Upper lobe of left lung (tissue), 6 donors: ENCODE data around the gene TMC3. TPM values are rescaled to one million over a fixed set of nuclear protein-coding genes. Genes with fewer than 3 reads are reported as not detected.
A peak's percentile ranks its signal among the peaks of the same experiment; 100 is the strongest.

ENCODE experiments used
- ATAC-seq, 2 donors: fragments of 200-7000 bp; cut with Tn5 transposase; one replicate each; pipeline ENCODE4 v1.9.1; 2022; ENCODE audit warnings: mild to moderate bottlenecking in 2 of 2, moderate library complexity in 2 of 2; ENCODE audit not compliant: low FRiP score in 2 of 2
- DNase-seq, 2 donors: peaks; one replicate each; pipeline ENCODE4 v3.0.0-alpha.2; 2019 to 2020
- H3K27ac ChIP-seq, 4 donors: fragments of 200-600 bp; sonication (generic); one replicate each; pipeline ENCODE4 v1.5.1; 2016 to 2019
- H3K27me3 ChIP-seq, 4 donors: fragments of 200-600 bp; sonication (generic); one replicate each; pipeline ENCODE4 v1.5.1; 2017 to 2019
- H3K36me3 ChIP-seq, 4 donors: fragments of 200-600 bp; sonication (generic); one replicate each; pipeline ENCODE4 v1.5.1; 2016 to 2019
- H3K4me1 ChIP-seq, 4 donors: fragments of 200-600 bp; sonication (generic); one replicate each; pipeline ENCODE4 v1.5.1; 2018 to 2019
- H3K4me3 ChIP-seq, 4 donors: fragments of 200-600 bp; sonication (generic); one replicate each; pipeline ENCODE4 v1.5.1; 2017 to 2019; ENCODE audit warnings: mild to moderate bottlenecking in 2 of 4, moderate library complexity in 1 of 4
- H3K9me3 ChIP-seq, 4 donors: fragments of 200-600 bp; sonication (generic); one replicate each; pipeline ENCODE4 v1.5.1; 2018 to 2019
- CTCF ChIP-seq, 6 experiments: fragments of 450-650 bp in 4 of 6; fragments of 200-600 bp in 2 of 6; sonication (generic) in 2 of 6; IDR thresholded peaks; one replicate each; pipeline ENCODE4 v1.5.1; 2016 to 2019; ENCODE audit warnings: antibody characterized with exemption in 6 of 6
- EP300 ChIP-seq, 4 donors: sonication (generic); formaldehyde crosslinking; IDR thresholded peaks; one replicate each; pipeline ENCODE4 v1.5.1; 2017; ENCODE audit warnings: antibody characterized with exemption in 4 of 4, control low read depth in 2 of 4
- POLR2A ChIP-seq, 4 donors: fragments of 450-650 bp; IDR thresholded peaks; one replicate each; pipeline ENCODE4 v1.5.1; 2016 to 2017; ENCODE audit warnings: antibody characterized with exemption in 4 of 4, mild to moderate bottlenecking in 2 of 4
- POLR2AphosphoS5 ChIP-seq, 2 donors: sonication (generic); formaldehyde crosslinking; IDR thresholded peaks; one replicate each; pipeline ENCODE4 v1.5.1; 2017; ENCODE audit warnings: antibody characterized with exemption in 2 of 2
- WGBS, 2 donors: methylation state at CpG; one replicate each; pipeline ENCODE4 v1.1.5; 2017 to 2018; 5-methylcytosine and 5-hydroxymethylcytosine counted together
- total RNA-seq, 6 donors: library from RNA; depleted of rRNA in 4 of 6; stranded (reverse); fragments of >200 nt in 4 of 6; gene quantifications; one replicate each; pipeline versions ENCODE4 v1.1.0 to v1.2.1, GENCODE V29; 2016 to 2021
- donor health status: DM: no; HTN: no; CAD: no; lungs with moderate emphysema.
- donor health status: DM: no; HTN: yes; CAD: no; lungs with severe emphysema.

Gene TMC3
- total RNA-seq, 6 donors from 2014 or later: not detected

- no peaks in the 10 kb centered on the region for H3K9me3 ChIP-seq
- H3K4me1 ChIP-seq: no peaks in the 10 kb centered on the region
- peak; percentile 38 to 44 for ATAC-seq
- 64 to 70% methylated on average over 2 of the region's 2 CpGs for WGBS, 2 donors
- H3K27me3 ChIP-seq: no peaks in the 10 kb centered on the region
- H3K4me3 ChIP-seq: no peak overlapping the region
- H3K36me3 ChIP-seq: peaks cover 0 to 53% (median 6%) of the 10 kb centered on the region in 4 donors
- H3K27ac ChIP-seq: peak overlapping the region in 1 of 4 donors; percentile 3
- no peak for TF ChIP-seq EP300 (IDR thresholded peaks at IDR 0.05)
- no peak for DNase-seq
Measured at GRCh38 chr15:81286621-81287121, 87.3 kb downstream of the TMC3 start.

GRCh38 chr15:81285461-81285860, 88.6 kb downstream of the TMC3 start:
- Histone ChIP-seq H3K36me3 (peaks cover 0 to 53% (median 6%) of the 10 kb centered on the region in 4 donors), H3K27ac (no peak overlapping the region), H3K9me3 (no peaks in the 10 kb centered on the region), H3K27me3 (no peaks in the 10 kb centered on the region), H3K4me3 (no peak overlapping the region), H3K4me1 (no peaks in the 10 kb centered on the region)
- DNase-seq: no peak
- no peak for TF ChIP-seq POLR2AphosphoS5 (IDR thresholded peaks at IDR 0.05)
- TF ChIP-seq CTCF (IDR thresholded peaks at IDR 0.05): no peak
- TF ChIP-seq EP300 (IDR thresholded peaks at IDR 0.05): no peak
- ATAC-seq: no peak
- 91 to 97% methylated on average over 6 of the region's 6 CpGs for WGBS, 2 donors

- no peak overlapping the region for H3K4me3 ChIP-seq
- no peak for ATAC-seq
- TF ChIP-seq CTCF (IDR thresholded peaks at IDR 0.05) (no peak), POLR2AphosphoS5 (IDR thresholded peaks at IDR 0.05) (no peak), POLR2A (IDR thresholded peaks at IDR 0.05) (no peak), EP300 (IDR thresholded peaks at IDR 0.05) (no peak)
- DNase-seq: no peak
- H3K36me3 ChIP-seq: peaks cover 0 to 57% (median 7%) of the 10 kb centered on the region in 4 donors
- no peaks in the 10 kb centered on the region for H3K9me3 ChIP-seq
- no peaks in the 10 kb centered on the region for H3K27me3 ChIP-seq
- no peaks in the 10 kb centered on the region for H3K4me1 ChIP-seq
- 71 to 73% methylated on average over 5 of the region's 5 CpGs for WGBS, 2 donors
- H3K27ac ChIP-seq: no peak overlapping the region
Measured at GRCh38 chr15:81284256-81285031, 89.6 kb downstream of the TMC3 start.

- H3K36me3 ChIP-seq: peaks cover 0 to 70% (median 7%) of the 10 kb centered on the region in 4 donors
- H3K4me1 ChIP-seq: no peaks in the 10 kb centered on the region
- 85 to 98% methylated on average over 1 to 5 of the region's 5 CpGs for WGBS, 2 donors
- ATAC-seq (no peak), DNase-seq (peak in 1 of 2 donors; percentile 49)
- H3K27ac ChIP-seq: no peak overlapping the region
- no peaks in the 10 kb centered on the region for H3K9me3 ChIP-seq
- no peak overlapping the region for H3K4me3 ChIP-seq
- H3K27me3 ChIP-seq: no peaks in the 10 kb centered on the region
- no peak for TF ChIP-seq CTCF (IDR thresholded peaks at IDR 0.05)
- TF ChIP-seq POLR2A (IDR thresholded peaks at IDR 0.05): no peak
- TF ChIP-seq POLR2AphosphoS5 (IDR thresholded peaks at IDR 0.05): no peak
- TF ChIP-seq EP300 (IDR thresholded peaks at IDR 0.05): no peak
Measured at GRCh38 chr15:81282911-81283310, 91.1 kb downstream of the TMC3 start.

GRCh38 chr15:81282606-81282895, 91.5 kb downstream of the TMC3 start:
- TF ChIP-seq POLR2A (IDR thresholded peaks at IDR 0.05): no peak
- TF ChIP-seq CTCF (IDR thresholded peaks at IDR 0.05): no peak
- TF ChIP-seq POLR2AphosphoS5 (IDR thresholded peaks at IDR 0.05): no peak
- TF ChIP-seq EP300 (IDR thresholded peaks at IDR 0.05): no peak
- no peaks in the 10 kb centered on the region for H3K4me1 ChIP-seq
- 94 to 96% methylated on average over 18 of the region's 18 CpGs for WGBS, 2 donors
- no peak overlapping the region for H3K27ac ChIP-seq
- ATAC-seq (no peak), DNase-seq (peak in 1 of 2 donors; percentile 49)
- H3K36me3 ChIP-seq: peaks cover 0 to 69% (median 7%) of the 10 kb centered on the region in 4 donors
- no peaks in the 10 kb centered on the region for H3K27me3 ChIP-seq
- H3K9me3 ChIP-seq: no peaks in the 10 kb centered on the region
- no peak overlapping the region for H3K4me3 ChIP-seq
